Fibroblast of lung (primary cell): ENCODE data around the gene ERCC2.
"Not testable (repeated sequence)": the region's sequence is repeated elsewhere in the genome, so short reads cannot be mapped to it uniquely, and the experiment has no call there.

Experiments
- CTCF ChIP-seq, 2 donors: IDR thresholded peaks in 1 of 2; conservative IDR thresholded peaks in 1 of 2; 1 replicate in 1 of 2; 2 replicates in 1 of 2; pipeline ENCODE4 v1.5.1; 2011 to 2012; ENCODE audit warnings: low read length in 2 of 2, control low read depth in 1 of 2, inconsistent platforms in 1 of 2, low read depth in 1 of 2, mild to moderate bottlenecking in 1 of 2
- EZH2 ChIP-seq: IDR thresholded peaks from 2 replicates; pipeline ENCODE4 v1.5.1; 2012; ENCODE audit warnings: low read length, control low read depth, mild to moderate bottlenecking; ENCODE audit errors: missing control alignments

- not testable (repeated sequence) for TF ChIP-seq CTCF (conservative IDR thresholded peaks at IDR 0.05 in 1 of 2, IDR thresholded peaks at IDR 0.05 in 1 of 2; ENCODE audit: low read depth in 1 of 2, low read length in 2 of 2); EZH2
Measured at GRCh38 chr19:45312285-45312684, 58.1 kb downstream of the ERCC2 start.
